HG02763 (cell line): ENCODE data around the gene DNAJC10.

Experiments used
- ATAC-seq: cut with Tn5 transposase; IDR thresholded peaks from one replicate; pipeline ENCODE4 v1.9.1; 2021; ENCODE audit warnings: mild to moderate bottlenecking, moderate library complexity; ENCODE audit not compliant: unreplicated experiment

DNAJC10 gene

GRCh38 chr2:182831101-182831500 lies 115.0 kb downstream of the DNAJC10 start:
- no peak for ATAC-seq

- no peak for ATAC-seq
These were observed 115.9 kb downstream of the DNAJC10 start for GRCh38 chr2:182831921-182832320.

- ATAC-seq: no peak
These were observed 117.2 kb downstream of the DNAJC10 start for GRCh38 chr2:182833084-182833854.

- ATAC-seq: no peak
These were observed 118.2 kb downstream of the DNAJC10 start for GRCh38 chr2:182834293-182834692.

- no peak for ATAC-seq
These were observed 120.4 kb downstream of the DNAJC10 start for GRCh38 chr2:182836451-182836850.
